WERI-Rb-1 (cell line): ENCODE results near the gene EXOSC5.

Experiments
- DNase-seq: peaks from one replicate; pipeline ENCODE4 v3.0.0-alpha.2; 2020
- H3K27ac ChIP-seq: fragments of 250-450 bp; sonication (Bioruptor Pico); 2 replicates; pipeline ENCODE4 v1.5.1; 2020; ENCODE audit warnings: mild to moderate bottlenecking, moderate library complexity
- H3K27me3 ChIP-seq: fragments of 250-450 bp; sonication (Bioruptor Pico); 2 replicates; pipeline ENCODE4 v1.5.1; 2021; ENCODE audit warnings: mild to moderate bottlenecking, low read depth, moderate library complexity; ENCODE audit not compliant: insufficient read depth, severe bottlenecking
- H3K36me3 ChIP-seq: fragments of 250-450 bp; sonication (Bioruptor Pico); 2 replicates; pipeline ENCODE4 v1.5.1; 2020; ENCODE audit warnings: mild to moderate bottlenecking, moderate library complexity
- H3K4me3 ChIP-seq: 2 replicates; pipeline ENCODE4 v1.5.1; 2011; ENCODE audit warnings: low read depth, mild to moderate bottlenecking, control low read depth, low read length
- H3K9me3 ChIP-seq: fragments of 250-450 bp; sonication (Bioruptor Pico); 2 replicates; pipeline ENCODE4 v1.5.1; 2021; ENCODE audit warnings: mild to moderate bottlenecking, moderate library complexity; ENCODE audit not compliant: severe bottlenecking
- TF ChIP-seq, protein P1 (sequence below): IDR thresholded peaks from 2 replicates; pipeline ENCODE4 v1.5.1; 2011; ENCODE audit warnings: low read depth, mild to moderate bottlenecking, control low read depth, inconsistent platforms, low read length

EXOSC5 gene

DNA sequence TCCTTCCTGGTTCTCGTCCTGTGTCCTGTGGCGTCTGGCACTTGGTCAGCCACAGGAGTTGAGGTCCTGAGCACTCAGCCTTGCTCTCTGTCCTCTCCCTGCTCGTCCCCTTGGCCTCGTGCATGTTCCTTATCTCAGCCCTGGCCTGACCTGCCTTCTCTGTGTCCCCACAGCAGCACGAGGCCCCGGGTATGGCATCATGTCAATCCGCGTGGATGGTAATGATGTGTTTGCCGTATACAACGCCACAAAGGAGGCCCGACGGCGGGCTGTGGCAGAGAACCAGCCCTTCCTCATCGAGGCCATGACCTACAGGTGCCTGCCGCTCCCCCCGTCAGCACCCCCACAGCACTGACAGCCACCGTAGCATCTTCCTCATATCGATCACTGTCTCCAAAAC is 25.3 kb upstream of the EXOSC5 start:
- Histone ChIP-seq H3K36me3 (peaks cover 24% of the 10 kb centered on the region), H3K9me3 (no peaks in the 10 kb centered on the region), H3K4me3 (no peak overlapping the region), H3K27me3 (no peaks in the 10 kb centered on the region), H3K27ac (no peak overlapping the region)
- DNase-seq, result no peak
- TF ChIP-seq, protein P1, sequence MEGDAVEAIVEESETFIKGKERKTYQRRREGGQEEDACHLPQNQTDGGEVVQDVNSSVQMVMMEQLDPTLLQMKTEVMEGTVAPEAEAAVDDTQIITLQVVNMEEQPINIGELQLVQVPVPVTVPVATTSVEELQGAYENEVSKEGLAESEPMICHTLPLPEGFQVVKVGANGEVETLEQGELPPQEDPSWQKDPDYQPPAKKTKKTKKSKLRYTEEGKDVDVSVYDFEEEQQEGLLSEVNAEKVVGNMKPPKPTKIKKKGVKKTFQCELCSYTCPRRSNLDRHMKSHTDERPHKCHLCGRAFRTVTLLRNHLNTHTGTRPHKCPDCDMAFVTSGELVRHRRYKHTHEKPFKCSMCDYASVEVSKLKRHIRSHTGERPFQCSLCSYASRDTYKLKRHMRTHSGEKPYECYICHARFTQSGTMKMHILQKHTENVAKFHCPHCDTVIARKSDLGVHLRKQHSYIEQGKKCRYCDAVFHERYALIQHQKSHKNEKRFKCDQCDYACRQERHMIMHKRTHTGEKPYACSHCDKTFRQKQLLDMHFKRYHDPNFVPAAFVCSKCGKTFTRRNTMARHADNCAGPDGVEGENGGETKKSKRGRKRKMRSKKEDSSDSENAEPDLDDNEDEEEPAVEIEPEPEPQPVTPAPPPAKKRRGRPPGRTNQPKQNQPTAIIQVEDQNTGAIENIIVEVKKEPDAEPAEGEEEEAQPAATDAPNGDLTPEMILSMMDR, result no peak

DNA sequence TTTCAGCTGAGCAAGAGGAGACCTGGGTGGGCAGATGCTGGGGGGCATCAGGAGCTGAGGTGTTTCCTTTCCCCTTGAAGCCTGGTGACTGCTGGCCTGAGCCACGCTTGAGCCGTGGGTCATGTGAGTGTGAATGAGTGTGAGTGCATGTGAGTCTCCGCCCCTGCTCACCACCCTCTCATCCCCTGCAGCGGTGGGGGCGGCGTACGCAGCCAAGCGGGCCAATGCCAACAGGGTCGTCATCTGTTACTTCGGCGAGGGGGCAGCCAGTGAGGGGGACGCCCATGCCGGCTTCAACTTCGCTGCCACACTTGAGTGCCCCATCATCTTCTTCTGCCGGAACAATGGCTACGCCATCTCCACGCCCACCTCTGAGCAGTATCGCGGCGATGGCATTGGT is 24.8 kb upstream of the EXOSC5 start:
- H3K27ac ChIP-seq, result no peak overlapping the region
- H3K9me3 ChIP-seq, result no peaks in the 10 kb centered on the region
- H3K27me3 ChIP-seq, result no peaks in the 10 kb centered on the region
- TF ChIP-seq, protein P1, result no peak
- peaks cover 24% of the 10 kb centered on the region for H3K36me3 ChIP-seq
- H3K4me3 ChIP-seq, result no peak overlapping the region
- DNase-seq, result no peak

DNA sequence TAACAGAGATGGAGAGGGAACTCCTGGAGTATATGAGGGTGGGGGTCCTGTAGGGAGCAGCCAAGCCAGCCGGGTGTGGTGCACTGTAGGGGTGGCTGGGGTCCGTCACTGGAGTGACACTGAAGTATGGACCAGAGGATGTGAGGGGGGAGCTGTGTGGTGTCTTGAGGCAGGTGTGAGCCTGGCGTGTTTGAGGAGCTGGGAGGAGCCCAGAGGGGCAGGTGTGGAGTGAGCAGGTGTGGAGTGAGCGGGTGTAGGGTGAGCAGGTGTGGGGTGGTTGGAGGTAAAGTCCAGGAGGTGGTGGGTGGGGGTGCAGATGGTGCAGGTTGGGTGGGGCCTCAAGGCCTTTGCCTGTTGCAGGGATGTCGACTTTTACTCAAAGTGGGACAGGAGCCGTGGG is 24.2 kb upstream of the EXOSC5 start:
- no peaks in the 10 kb centered on the region for H3K27me3 ChIP-seq
- H3K27ac ChIP-seq, result no peak overlapping the region
- no peak for DNase-seq
- TF ChIP-seq, protein P1, result no peak
- H3K36me3 ChIP-seq, result peaks cover 24% of the 10 kb centered on the region
- H3K4me3 ChIP-seq, result no peak overlapping the region
- H3K9me3 ChIP-seq, result no peaks in the 10 kb centered on the region

DNA sequence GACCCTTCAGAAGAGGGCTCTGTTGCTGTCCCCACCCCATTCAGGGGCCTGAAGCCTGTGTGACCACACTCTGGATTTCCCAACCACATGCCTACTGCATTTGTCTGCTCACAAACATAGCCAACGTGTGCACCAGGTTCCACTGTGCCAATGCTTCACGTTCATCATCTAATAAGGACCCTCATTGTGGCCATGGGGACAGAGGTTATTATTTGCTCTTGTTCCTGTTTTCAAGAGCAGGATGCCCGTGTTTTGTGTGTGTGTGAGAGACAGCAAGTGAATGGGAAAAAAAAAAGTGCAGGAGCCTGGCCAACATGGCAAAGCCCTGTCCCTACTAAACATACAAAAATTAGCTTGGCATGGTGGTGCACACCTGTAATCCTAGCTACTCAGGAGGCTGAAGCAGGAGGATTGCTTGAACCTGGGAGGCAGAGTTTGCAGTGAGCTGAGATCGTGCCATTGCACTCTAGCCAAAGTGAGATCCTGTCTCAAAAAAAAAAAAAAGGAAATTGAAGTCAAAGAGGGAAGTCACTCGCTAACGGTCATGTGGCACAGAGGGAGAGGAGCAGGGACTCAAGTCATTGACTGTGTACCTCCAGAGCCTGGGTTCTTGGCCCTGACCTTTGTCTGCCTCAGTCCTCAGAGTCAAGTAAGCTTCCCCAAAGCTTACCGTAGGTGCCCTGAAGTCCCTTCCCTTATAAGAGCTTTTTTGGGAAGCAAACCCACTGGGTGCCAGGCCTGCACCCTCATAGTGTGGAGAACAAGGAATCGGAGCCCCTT is 23.1 kb upstream of the EXOSC5 start:
- no peak for DNase-seq
- no peak overlapping the region for H3K4me3 ChIP-seq
- peaks cover 24% of the 10 kb centered on the region for H3K36me3 ChIP-seq
- no peak overlapping the region for H3K27ac ChIP-seq
- H3K27me3 ChIP-seq, result no peaks in the 10 kb centered on the region
- H3K9me3 ChIP-seq, result no peaks in the 10 kb centered on the region
- TF ChIP-seq, protein P1, result no peak

DNA sequence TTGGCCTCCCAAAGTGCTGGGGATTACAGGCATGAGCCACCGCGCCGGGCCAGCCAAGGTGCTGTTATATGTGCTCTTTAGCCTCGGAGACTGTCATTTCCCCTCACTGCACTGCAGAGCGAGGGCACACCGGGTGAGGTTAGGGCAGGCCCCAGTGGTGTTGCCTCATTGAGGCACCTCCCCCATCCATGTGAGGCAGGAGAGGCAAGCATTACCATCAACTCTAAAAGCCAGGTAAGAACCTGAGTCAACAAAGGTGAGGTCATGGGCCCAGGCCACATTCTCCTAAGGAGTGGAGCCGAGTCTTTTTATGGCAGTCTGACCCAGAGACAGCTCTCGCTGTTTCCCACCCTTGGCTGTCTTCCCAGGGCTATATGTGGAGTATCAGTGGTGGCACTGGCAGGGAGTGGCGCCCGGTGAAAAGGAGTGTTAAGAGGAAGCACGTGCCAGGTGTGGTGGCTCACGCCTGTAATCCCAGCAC is 19.1 kb upstream of the EXOSC5 start:
- Histone ChIP-seq H3K4me3 (no peak overlapping the region), H3K27me3 (no peaks in the 10 kb centered on the region), H3K9me3 (no peaks in the 10 kb centered on the region), H3K27ac (no peak overlapping the region), H3K36me3 (peaks cover 11% of the 10 kb centered on the region; the same call in 1 of the 2 replicates)
- TF ChIP-seq, protein P1, result no peak
- no peak for DNase-seq

DNA sequence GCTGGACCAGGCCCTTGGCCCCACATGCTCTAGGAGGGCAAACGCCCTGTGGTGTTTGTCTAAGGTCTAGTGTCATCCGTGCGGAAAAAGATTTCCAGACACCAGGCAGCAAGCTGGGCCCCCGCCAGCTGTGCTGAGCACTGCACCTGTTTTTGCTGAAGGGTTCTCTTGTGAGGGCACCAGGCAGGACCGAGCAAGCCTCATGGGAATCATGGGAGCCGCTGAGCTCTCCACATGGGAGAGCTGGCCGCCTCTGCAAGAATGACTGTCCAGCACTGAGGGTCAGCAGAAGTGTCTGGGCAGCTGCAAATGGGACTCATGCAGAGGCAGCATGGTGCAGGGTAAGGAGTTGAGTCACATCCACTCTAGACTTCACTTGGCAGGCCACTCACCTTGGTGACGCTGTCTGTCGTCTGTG is 18.0 kb upstream of the EXOSC5 start:
- H3K9me3 ChIP-seq, result no peaks in the 10 kb centered on the region
- no peak overlapping the region for H3K27ac ChIP-seq
- no peak overlapping the region for H3K4me3 ChIP-seq
- peaks cover 9% of the 10 kb centered on the region; the same call in 1 of the 2 replicates for H3K36me3 ChIP-seq
- H3K27me3 ChIP-seq, result no peaks in the 10 kb centered on the region
- TF ChIP-seq, protein P1, result no peak
- no peak for DNase-seq
